RCC 7860 (cell line): ENCODE data around the gene ATAD2B.

Source experiments
- DNase-seq: peaks from one replicate; pipeline ENCODE4 v3.0.0-alpha.2; 2015; ENCODE audit warnings: low spot score
- FAIRE-seq: peaks from 2 replicates; lab custom pipeline; 2012; peaks lifted over from hg19 to GRCh38; lab: Jason Lieb, UNC

The ATAD2B gene

GRCh38 chr2:23915327-23915726, 11.6 kb downstream of the ATAD2B start:
- FAIRE-seq (no peak), DNase-seq (no peak)

- DNase-seq: no peak
- FAIRE-seq: no peak
Observed at GRCh38 chr2:23912054-23912453, 14.9 kb downstream of the ATAD2B start.

GRCh38 chr2:23905155-23905554, 21.8 kb downstream of the ATAD2B start:
- peak; percentile 23 for DNase-seq
- peak; percentile 55 for FAIRE-seq

GRCh38 chr2:23904692-23905091, 22.2 kb downstream of the ATAD2B start:
- FAIRE-seq: no peak
- DNase-seq: no peak

GRCh38 chr2:23904215-23904614, 22.7 kb downstream of the ATAD2B start:
- FAIRE-seq: no peak
- no peak for DNase-seq

- FAIRE-seq: no peak
Observed at GRCh38 chr2:23903034-23903433, 23.9 kb downstream of the ATAD2B start.

GRCh38 chr2:23901966-23902846, 24.7 kb downstream of the ATAD2B start:
- DNase-seq: no peak
- FAIRE-seq: no peak

More at GRCh38 chr2:23903034-23903433, 23.9 kb downstream of the ATAD2B start:
- DNase-seq: no peak

GRCh38 chr2:23900541-23901322, 26.2 kb downstream of the ATAD2B start:
- FAIRE-seq (peak; percentile 54), DNase-seq (peak; percentile 64)

- FAIRE-seq (no peak), DNase-seq (no peak)
Observed at GRCh38 chr2:23900133-23900532, 26.8 kb downstream of the ATAD2B start.

- no peak for FAIRE-seq
- DNase-seq: no peak
Observed at GRCh38 chr2:23871206-23871605, 55.7 kb downstream of the ATAD2B start.

- DNase-seq (no peak), FAIRE-seq (no peak)
Observed at GRCh38 chr2:23867449-23867848, 59.5 kb downstream of the ATAD2B start.

GRCh38 chr2:23862716-23863426, 64.1 kb downstream of the ATAD2B start:
- FAIRE-seq: no peak
- DNase-seq: no peak

- no peak for FAIRE-seq
- DNase-seq: no peak
Observed at GRCh38 chr2:23861952-23862351, 65.0 kb downstream of the ATAD2B start.

- FAIRE-seq (no peak), DNase-seq (no peak)
Observed at GRCh38 chr2:23859983-23860382, 66.9 kb downstream of the ATAD2B start.

- DNase-seq: no peak
- no peak for FAIRE-seq
Observed at GRCh38 chr2:23859234-23859633, 67.7 kb downstream of the ATAD2B start.

GRCh38 chr2:23850564-23851256, 76.2 kb downstream of the ATAD2B start:
- no peak for FAIRE-seq
- DNase-seq: no peak

- FAIRE-seq (no peak), DNase-seq (no peak)
Observed at GRCh38 chr2:23844905-23845304, 82.0 kb downstream of the ATAD2B start.

- FAIRE-seq: no peak
- no peak for DNase-seq
Observed at GRCh38 chr2:23843051-23843976, 83.6 kb downstream of the ATAD2B start.

GRCh38 chr2:23839919-23840578, 86.9 kb downstream of the ATAD2B start:
- DNase-seq (no peak), FAIRE-seq (no peak)
